ENCODE results near the gene MBTPS2.
"Not testable (repeated sequence)": the region's sequence is repeated elsewhere in the genome, so short reads cannot be mapped to it uniquely, and the experiment has no call there.

Gene MBTPS2

DNA sequence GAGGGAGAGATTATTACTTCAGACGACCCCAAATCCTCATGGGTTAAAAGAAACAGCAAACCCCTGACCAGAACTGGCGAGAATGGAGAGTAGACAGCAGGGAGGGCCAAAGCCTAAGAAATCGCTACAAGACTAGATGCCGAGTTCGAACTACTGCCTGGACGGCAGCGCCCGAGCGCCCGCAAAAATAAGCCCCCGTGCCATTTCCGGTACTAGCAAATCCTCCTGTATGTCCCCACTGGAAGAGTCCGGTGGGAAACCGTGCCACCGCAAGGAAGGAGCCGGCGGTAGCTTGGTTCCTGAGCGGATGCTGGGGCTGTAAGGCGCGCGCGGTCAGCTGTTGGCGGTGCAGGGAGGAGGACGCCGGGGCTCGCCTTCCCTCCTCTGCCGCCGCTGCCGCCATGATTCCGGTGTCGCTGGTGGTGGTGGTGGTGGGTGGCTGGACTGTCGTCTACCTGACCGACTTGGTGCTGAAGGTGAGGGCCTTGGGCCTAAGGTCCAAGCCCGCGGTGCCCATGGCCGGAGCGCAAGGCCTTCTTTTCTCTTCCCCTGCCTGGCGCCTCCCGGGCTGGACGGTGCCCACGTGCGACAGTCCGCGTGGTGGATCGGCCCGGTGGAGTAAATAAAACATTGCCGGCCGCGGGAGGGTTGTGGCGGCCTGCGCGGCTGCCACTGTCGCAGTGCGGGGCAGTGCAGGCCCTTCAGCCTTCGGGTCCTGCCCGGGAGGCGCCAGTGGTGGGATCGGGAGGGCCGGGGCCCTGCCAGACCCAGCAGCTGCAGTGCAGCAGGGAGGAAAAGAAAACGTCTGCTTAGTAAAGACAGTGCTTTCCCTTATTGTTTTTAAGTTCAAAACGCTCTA, at the start of gene MBTPS2:
TSS of gene MBTPS2 (plus strand) at position 284 of the 859 bp plus-strand sequence. CDS start at position 402, 118 bp downstream.
- peak; percentile 3 to 81 (median 55) for DNase-seq

DNA sequence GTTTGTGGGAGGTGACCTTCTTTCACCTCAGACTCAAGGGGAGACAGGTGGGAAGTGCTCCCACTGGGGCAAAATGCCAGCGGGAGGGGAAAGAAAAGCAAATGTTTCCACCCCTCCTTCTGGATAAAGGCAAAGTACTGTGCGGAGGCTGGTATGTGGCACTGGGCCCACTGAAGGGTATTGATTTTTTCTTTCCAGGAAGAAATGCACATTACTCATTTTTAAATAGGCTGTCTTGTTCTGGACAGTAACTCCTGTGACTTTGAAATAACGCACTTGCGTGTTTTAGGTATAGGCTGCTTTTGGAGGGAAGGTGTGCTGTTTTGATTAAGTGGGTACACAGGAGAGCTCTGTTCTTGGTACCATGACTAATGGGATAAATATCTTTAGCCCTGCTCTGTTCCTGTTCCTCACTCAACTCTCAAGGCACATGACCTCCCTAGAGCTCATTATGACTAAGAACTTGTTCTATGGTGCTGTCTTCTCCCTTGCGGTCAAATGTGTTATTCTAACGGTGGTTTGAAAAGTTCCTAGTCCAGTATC, 40.7 kb upstream of the MBTPS2 start:
- DNase-seq: no peak

DNA sequence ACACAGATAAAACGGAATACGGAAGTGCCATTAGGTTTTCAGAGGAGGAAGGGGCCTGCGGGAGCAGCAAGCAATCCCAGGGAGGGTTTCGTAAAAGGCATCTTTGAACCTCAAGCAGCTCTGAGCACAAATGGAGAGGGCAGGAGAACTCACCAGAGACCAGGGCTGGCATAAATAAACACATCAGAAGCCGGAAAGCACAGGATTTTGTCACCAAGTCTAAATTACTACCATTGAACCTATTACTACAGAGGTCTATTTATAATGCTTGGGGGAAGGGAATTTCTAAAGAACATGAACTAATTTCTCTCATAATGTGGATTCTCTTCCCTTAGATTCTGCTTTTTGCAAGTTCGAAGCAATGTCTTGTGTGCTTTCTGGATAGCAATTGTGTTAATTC, 39.6 kb upstream of the MBTPS2 start:
- no peak for DNase-seq

DNA sequence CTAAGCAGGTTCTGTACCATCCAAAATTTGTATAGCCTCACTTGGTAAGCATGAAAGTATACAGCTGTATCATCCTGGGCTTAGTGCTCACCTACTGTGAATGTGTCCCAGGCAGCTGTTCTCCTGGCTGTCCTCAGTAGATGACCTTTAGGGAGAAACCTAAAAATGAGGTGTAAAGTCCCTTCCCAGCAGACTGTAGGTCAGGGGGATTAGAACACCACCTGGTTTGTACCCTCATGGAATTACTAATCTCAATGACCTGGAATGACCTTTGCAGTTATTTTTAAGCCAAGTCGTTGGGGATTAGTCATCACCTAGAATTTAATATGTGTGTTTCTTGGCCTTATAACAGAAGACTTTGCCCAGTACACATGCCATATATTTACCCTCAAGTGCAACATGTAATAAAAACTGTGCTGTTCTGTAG, 39.1 kb upstream of the MBTPS2 start:
- DNase-seq: no peak

DNA sequence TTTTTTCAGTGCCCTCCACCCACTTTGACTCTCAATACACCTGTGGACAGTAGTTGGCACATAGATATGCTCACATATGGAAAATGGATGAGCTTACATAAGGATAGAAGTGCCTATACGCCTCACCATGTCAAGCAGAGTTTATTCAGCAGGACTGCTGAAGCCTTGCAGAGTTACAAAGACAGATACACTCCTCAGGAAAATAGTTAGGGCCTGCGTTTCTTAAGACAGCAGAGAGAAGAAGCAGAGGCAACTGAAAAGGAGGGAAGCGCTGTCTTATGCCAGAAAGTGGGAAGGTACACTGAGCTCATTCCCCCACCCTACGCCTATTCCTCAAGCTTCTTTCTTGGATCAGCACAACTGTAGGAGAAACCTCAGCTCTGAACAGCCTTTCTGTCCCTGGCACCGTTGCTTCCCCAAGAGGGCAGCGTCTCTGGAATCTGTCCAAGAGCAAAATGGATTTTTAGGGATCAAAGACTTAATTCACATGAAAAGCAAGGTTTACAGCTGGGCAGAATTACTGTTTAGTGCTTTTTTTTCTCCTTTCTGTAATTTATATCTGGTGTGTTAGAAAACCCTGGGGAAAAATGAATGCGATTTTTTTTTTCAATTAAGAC, 37.3 kb upstream of the MBTPS2 start:
- no peak for DNase-seq

DNA sequence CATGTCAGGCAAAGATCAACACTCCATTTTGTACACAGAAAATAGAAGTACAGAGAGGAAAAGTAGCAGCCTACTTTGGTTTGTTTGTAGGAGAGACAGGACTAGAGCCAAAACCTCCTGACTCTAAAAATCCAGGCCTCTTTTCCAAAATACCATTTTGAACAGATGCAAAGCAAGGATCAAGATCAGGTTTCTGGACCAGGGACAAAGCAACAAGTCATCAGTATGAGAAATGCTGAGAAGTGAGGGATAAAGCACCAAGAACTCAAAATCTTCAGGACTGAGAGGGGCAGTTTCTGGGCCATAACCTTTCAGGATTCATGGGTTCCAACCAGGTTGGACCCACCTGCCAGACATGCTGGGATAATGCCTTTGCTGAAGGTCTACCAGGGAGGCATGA, 36.6 kb upstream of the MBTPS2 start:
- no peak for DNase-seq

DNA sequence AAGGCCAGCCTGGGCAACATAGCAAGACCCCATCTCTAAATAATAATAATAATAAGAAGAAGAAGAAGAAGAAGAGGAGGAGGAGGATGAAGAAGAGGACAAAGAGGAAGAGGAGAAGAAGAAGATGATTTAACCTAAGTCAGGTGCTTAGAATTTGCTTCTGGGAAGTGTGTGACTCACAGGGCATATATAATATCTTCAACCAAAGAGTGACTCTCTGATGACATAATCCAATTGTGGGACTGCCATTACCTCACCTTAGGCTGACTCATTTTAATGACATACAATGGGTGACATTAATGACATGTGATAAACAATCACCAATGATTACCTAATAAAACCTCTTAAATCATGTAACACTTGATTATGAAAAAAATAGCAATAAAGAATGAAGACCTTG, 32.7 kb upstream of the MBTPS2 start:
- no peak for DNase-seq

DNA sequence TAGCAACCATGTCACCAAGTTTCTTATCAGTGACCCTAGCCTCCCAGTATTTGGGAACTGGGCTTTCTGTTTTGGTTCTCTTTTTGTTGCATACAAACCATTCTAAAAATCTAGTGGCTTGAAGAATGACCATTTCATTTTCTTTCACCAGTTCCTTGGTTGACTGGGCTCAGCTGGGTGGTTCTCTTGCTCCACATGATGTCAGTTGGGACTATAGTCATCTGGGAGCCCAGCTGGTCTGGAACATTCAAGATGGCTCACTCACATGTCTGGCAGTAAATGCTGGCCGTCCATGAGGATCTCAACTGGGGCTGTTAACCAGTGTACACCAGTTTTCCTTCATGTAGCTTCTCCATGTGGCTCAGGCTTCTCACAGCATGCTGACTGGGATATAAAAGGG, 27.6 kb upstream of the MBTPS2 start:
- DNase-seq: no peak

DNA sequence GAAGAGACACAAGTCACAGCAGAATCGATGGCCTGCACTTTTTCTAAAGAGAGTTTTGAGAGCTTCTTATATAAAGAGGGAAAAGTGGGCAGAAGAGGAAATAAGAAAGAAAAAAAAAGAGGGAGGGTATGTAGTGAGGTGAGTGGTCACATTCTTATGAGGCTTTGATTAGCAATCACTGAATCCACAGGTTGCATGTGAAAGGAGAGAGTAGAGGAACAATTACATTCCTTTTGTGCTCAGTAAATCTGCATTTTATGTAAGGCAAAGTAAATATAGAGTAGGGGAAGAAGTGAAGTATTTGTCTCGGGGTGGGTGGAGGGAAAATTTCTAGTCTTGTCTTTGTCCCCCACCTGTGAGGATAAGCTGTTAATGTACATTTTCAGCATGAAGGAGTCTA, 26.8 kb upstream of the MBTPS2 start:
- DNase-seq: no peak

DNA sequence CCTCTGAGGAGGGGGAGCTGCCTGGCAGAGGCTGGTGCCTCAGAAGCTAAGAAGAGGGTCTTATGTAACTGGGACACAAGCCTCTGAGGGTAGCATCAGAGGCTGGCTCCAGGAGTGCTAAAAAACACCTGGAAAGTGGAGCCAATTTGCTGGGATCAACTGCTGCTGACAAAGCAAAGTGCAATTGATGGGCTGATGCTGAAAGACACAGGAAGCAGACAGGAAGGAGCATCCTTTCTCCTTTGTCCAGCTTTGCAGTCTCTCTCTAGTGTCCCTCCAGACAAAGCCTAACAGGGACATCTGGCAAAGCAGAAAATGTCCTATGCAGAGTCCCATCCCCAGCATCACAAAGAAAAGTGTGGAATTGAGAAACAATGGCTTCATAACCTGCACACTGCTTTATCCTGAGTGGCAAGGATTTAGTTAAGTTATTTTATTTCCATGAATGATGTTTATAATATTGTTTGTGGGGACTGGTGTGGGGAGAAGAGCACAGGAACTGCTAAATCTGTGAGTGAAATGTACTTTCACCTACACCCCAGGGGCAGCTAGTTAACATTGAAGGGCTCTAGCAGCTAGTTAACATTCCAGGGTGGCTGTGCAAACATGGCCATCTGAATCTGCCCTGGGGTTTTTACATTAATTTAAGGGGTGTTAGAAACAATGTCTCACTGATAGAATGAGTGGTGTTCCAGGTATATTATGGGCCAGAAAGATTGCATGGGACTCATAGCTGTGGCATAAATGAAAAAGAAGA, 25.6 kb upstream of the MBTPS2 start:
- no peak for DNase-seq

DNA sequence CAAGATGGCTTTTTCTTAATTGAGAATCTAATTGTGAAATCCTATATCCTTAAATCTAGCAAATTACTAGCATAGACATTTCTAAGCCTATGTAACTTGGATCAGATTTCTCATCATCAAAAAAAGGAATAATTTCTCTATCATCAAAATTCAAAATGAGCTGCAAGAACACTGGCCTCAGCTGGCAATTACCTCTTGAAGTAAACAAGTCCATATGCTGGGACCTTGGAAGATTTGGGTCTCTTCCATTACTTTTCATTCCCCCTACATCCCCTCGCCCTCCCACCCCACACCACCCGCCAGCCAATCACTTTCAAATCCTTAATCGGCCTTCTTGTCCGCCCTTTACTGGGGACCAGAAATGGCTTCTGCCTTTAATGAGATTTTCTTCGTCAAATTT, 23.3 kb upstream of the MBTPS2 start:
- no peak for DNase-seq

DNA sequence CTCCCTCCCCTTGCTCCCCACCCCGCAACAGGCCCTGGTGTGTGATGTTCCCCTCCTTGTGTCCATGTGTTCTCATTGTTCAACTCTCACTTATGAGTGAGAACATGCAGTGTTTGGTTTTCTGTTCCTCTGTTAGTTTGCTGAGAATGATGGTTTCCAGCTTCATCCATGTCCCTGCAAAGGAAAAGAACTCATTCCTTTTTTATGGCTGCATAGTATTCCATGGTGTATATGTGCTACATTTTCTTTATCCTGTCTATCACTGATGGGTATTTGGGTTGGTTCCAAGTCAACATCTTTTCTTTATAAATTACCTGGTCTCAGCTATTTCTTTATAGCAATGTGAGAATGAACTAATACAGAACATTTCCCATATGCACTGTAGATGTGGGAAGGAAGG, 19.2 kb upstream of the MBTPS2 start:
- not testable (repeated sequence) for DNase-seq

DNA sequence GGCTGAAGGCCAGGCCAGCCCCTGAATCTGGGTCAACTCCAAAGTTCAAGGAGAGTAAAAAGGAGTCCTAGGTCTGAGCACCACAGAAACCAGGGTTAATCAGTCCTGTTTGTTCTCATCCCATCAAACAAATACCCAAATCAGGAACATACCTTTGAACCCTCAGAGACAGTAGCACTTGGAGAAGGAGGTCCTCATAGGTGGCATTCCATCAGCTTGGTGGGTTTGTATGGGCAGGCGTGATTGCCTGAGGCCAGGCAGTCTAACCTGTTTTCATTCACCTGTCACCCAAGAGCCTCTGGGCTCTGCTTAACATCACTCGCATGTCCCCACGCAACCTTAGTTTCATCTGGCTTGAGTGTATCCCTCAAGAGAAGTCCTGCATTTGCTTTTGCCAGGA, 17.5 kb upstream of the MBTPS2 start:
- DNase-seq: no peak

DNA sequence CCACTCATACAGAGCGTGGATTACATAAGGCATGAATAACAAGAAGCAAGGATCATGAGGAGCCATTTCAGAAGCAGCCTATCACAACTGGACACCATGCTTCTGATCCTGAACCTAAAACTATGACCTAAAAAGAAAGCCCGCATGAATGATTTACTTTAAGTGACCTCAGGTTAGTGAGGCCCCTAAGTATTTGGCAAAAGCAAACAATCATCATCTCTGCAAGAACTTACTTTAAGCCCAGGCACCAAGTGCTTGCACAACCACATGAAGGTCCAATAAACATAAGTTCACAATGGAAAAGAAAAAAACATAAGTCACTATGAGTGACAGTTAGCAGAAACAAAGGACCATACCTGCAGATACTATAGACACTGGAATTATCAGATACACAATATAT, 7.9 kb upstream of the MBTPS2 start:
- no peak for DNase-seq

DNA sequence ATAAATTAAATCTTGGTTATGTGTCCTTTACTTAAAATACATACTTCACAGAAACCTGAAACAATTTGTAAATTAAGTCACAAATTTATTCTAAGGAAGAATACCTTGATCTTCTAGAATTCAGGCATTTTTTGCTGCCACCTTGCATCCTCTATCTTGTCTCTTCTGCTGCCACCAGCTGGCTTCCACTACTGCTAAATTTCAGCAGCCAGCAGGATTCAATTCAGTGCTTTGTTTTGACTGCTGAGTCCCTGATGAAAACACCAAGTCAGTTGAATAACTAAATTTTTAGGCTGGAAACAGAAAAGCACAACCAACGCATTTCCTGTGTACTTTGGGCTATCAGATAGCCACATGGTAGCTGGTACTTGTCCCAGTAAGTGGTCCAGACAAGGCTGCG, 2.4 kb upstream of the MBTPS2 start:
- DNase-seq: peak in 8 of 51 donors; percentile 0 to 7 (median 1)

DNA sequence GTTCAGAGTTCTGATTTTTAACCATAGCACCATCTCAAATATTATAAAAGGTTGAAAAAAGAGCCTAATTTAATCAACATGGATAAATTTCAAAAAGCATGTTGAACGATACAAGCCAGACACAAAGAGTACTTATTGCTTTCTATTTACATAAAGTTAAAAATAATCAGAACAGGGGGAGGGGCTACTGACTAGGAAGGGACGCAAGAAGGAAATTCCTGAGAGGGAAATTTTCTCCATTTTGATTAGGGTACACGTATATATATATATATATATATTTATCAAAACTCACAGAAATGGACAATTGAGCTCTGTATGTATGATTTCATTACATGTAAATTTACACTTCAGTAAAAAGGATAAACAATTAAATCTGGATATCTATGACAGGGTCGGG, 482 bp upstream of the MBTPS2 start:
- DNase-seq: no peak

DNA sequence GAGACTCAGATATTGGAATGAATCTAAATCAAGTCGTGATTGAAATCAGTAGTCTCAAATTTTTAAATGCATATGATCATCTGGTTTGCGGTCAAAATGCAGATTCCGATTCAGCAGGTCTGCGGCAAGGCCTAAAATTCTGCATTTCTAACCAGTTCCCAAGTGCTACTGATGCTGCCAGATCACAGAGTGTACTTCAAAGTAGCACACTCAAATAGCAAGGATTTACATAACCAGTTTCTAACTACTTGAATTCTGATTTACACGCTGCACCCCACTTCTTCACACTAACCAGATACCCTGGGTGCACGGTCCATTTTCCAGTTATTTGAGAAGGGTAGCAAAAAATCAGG, 752 bp downstream of the MBTPS2 start:
- DNase-seq: peak in 3 of 51 donors; percentile 0 to 2 (median 1)

DNA sequence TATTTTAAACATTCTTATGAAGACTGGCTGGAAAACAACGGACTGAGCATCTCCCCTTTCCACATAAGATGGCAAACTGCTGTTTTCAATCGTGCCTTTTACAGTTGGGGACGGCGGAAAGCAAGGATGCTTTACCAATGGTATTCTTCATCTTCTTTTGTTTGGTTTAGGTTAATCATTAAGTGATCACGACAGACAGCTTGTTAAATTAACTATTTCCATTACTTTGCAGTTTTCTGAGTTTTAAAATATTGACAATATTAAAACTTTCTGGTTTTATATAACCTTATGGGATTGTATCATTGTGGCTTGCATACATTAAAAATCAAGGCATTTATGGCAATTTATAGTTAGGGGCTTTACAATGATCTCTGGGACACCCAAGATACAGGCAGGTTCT, 3.8 kb downstream of the MBTPS2 start:
- DNase-seq: no peak

DNA sequence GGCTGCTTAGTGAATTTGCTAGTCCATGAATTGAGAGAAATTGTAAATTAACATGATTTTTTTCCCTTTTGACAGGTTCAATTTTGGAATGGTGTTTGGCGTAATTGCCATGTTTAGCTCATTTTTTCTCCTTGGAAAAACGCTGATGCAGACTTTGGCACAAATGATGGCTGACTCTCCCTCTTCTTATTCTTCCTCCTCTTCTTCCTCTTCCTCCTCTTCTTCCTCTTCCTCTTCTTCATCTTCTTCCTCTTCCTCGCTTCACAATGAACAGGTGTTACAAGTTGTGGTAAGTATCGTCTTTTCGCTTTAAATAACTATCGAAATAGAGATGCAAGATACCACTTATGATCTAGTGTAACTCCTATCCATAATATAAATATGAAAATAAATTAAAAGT, 5.7 kb downstream of the MBTPS2 start:
- no peak for DNase-seq

DNA sequence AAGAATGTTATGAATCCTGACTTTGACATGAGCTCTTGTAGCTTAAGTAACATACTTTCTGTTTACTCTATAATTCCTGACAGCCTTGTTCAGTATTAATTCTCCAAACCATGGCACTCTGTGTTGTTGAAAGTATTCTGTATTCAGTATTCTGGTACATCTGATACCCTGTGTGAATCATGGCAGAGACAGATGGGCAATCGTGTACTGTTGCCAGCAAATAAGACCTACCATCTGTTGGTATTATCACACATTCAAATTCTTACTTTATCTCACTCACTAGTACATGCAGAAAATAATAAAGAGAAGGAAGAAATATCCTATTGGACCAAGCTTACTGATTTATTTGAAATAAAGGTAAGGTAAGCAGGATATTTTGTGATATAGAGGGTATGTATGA, 7.9 kb downstream of the MBTPS2 start:
- no peak for DNase-seq

DNA sequence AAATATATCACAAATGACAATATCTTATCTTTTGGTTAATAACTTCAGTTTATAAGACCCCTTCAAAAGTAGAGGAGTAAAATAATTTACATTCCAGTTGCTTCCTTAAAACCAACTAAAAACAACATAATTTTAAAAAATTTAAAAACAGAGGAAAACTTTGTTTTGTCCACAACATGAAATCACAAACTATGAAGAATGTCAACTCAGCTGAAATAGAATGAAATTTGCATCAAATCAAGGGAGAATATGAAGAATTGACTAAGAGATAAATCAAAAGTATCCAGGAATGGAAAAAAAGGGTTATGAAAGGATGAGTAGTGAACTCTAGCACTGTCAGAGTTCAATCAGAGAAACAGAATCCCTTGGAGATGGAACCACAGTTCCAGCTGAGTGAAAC, 14.2 kb downstream of the MBTPS2 start:
- no peak for DNase-seq

DNA sequence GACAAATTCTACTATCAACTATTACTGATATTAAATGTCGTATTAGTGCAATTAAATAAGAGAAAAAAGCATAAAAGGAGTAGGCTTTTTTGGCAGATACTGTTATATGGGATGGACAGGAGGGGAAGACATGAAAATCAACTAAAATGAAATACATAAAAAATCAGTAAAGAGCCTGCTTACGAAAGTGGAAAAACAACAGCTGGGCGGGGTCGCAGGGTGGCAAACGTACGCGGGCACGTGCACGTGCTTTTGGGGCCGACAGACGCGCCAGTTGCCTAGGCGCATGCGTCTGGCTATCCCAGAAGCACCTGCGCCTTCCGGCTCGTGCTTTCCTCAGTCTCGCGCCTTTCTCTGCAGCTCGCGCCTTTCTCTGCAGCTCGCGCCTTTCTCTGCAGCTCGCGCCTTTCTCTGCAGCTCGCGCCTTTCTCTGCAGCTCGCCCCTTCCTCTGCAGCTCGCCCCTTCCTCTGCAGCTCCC, 16.6 kb downstream of the MBTPS2 start, which contains the start of gene YY2:
TSS of gene YY2 (plus strand) at position 51 of the 479 bp plus-strand sequence. CDS start 498 bp downstream, outside the sequence.
- no peak for DNase-seq

All from hypothalamus (tissue), 51 donors.